Endothelial cell of umbilical vein (primary cell): ENCODE measurements around the gene DMD. TPM values are rescaled to one million over a fixed set of nuclear protein-coding genes. Genes with fewer than 3 reads are reported as not detected.

Source experiments
- BruUV-seq: library from RNA; stranded (reverse); fragments of 400-500 nt; replicated peaks from 2 replicates; lab custom pipeline; 2021; lab: Mats Ljungman, UMichigan
- CTCF ChIA-PET: fragments of 300-600, 350-600 bp; sonication (Branson Sonifier 250); formaldehyde crosslinking; loops from one replicate; lab custom pipeline; 2021; ENCODE audit warnings: antibody characterized with exemption, inconsistent platforms; lab: Charles Lee
- POLR2A ChIA-PET: fragments of 300-600, 350-600 bp; sonication (Branson Sonifier 250); formaldehyde crosslinking; loops from one replicate; lab custom pipeline; 2021; ENCODE audit warnings: antibody characterized with exemption, inconsistent platforms; lab: Charles Lee
- DNase-seq: peaks from one replicate; pipeline ENCODE4 v3.0.0-alpha.2; 2011; ENCODE audit warnings: low read depth, low spot score
- FAIRE-seq: peaks from 2 replicates; lab custom pipeline; 2011; peaks lifted over from hg19 to GRCh38; lab: Jason Lieb, UNC
- H2AFZ ChIP-seq: 2 replicates; pipeline ENCODE4 v1.6.0; 2012; ENCODE audit warnings: low read depth, low read length, control low read depth, inconsistent platforms
- H3K27ac ChIP-seq: 2 replicates; pipeline ENCODE4 v1.5.1; 2011; ENCODE audit warnings: low read depth, mild to moderate bottlenecking, control low read depth, low read length, moderate library complexity; ENCODE audit not compliant: insufficient read depth
- H3K27me3 ChIP-seq, 2 experiments: 2 replicates each; pipeline versions ENCODE4 v1.6.0 to v1.6.1; 2011; ENCODE audit warnings: low read length in 2 of 2, mixed read lengths in 1 of 2; ENCODE audit not compliant: control insufficient read depth in 2 of 2, insufficient read depth in 2 of 2
- H3K36me3 ChIP-seq, 2 experiments: 2 replicates in 1 of 2; 3 replicates in 1 of 2; pipeline ENCODE4 v1.5.1; 2011; ENCODE audit warnings: low read length in 2 of 2, mild to moderate bottlenecking in 1 of 2, moderate library complexity in 1 of 2; ENCODE audit not compliant: control insufficient read depth in 2 of 2, insufficient read depth in 2 of 2; ENCODE audit errors: extremely low read depth in 1 of 2
- H3K4me1 ChIP-seq: 3 replicates; pipeline ENCODE4 v1.5.1; 2011; ENCODE audit warnings: mild to moderate bottlenecking, low read length; ENCODE audit not compliant: control insufficient read depth, insufficient read depth; ENCODE audit errors: extremely low read depth
- H3K4me2 ChIP-seq: 2 replicates; pipeline ENCODE4 v1.6.1; 2011; ENCODE audit warnings: low read length, control low read depth, mixed read lengths; ENCODE audit not compliant: insufficient read depth
- H3K4me3 ChIP-seq, 3 experiments: fragments of 200-600 bp in 1 of 3; sonication (generic), shearing (Covaris generic) in 1 of 3; replicated peaks in 1 of 3; 2 replicates each; pipeline ENCODE4 v1.5.1; 2011 to 2016; ENCODE audit warnings: control low read depth in 3 of 3, low read length in 3 of 3, mild to moderate bottlenecking in 2 of 3, inconsistent platforms in 1 of 3, low read depth in 1 of 3, moderate library complexity in 1 of 3; ENCODE audit not compliant: insufficient read depth in 1 of 3
- H3K79me2 ChIP-seq: 2 replicates; pipeline ENCODE4 v1.6.0; 2012; ENCODE audit warnings: low read length, inconsistent platforms; ENCODE audit not compliant: control insufficient read depth, insufficient read depth
- H3K9ac ChIP-seq: replicated peaks from 2 replicates; pipeline ENCODE3; 2011; ENCODE audit warnings: low read length, control low read depth; ENCODE audit not compliant: insufficient read depth; ENCODE audit errors: extremely low read depth
- H3K9me1 ChIP-seq: replicated peaks from 3 replicates; pipeline ENCODE4 v1.6.0; 2011; ENCODE audit warnings: mild to moderate bottlenecking, low read length; ENCODE audit not compliant: control insufficient read depth, insufficient read depth; ENCODE audit errors: extremely low read depth
- H3K9me3 ChIP-seq: replicated peaks from 2 replicates; pipeline ENCODE4 v1.5.1; 2012; ENCODE audit warnings: low read length, inconsistent platforms; ENCODE audit not compliant: control insufficient read depth, insufficient read depth
- H4K20me1 ChIP-seq: replicated peaks from 2 replicates; pipeline ENCODE3; 2011; ENCODE audit warnings: mild to moderate bottlenecking, low read length; ENCODE audit not compliant: control insufficient read depth, insufficient read depth; ENCODE audit errors: extremely low read depth
- EZH2 ChIP-seq: IDR thresholded peaks from 2 replicates; pipeline ENCODE4 v1.6.1; 2012; ENCODE audit warnings: borderline replicate concordance, low read depth, mild to moderate bottlenecking, moderate library complexity, low read length, inconsistent platforms; ENCODE audit not compliant: severe bottlenecking
- FOS ChIP-seq: IDR thresholded peaks from 2 replicates; pipeline ENCODE4 v1.6.1; 2011; ENCODE audit warnings: mild to moderate bottlenecking, low read length, moderate library complexity, borderline replicate concordance; ENCODE audit not compliant: insufficient read depth
- JUN ChIP-seq: IDR thresholded peaks from 2 replicates; pipeline ENCODE4 v1.6.1; 2011; ENCODE audit warnings: borderline replicate concordance, low read depth; ENCODE audit not compliant: insufficient read length, insufficient read depth
- MAX ChIP-seq: IDR thresholded peaks from 2 replicates; pipeline ENCODE4 v1.6.1; 2011; ENCODE audit not compliant: insufficient read depth, insufficient read length
- dilution Hi-C: fragments of 300-500 bp; cut with MboI; formaldehyde crosslinking; loops from one replicate; pipeline ENCODE4 v1.15.0; 2019; ENCODE audit warnings: low sequenced_read_pairs; ENCODE audit not compliant: extremely low pct_ligation_motif_present
- intact Hi-C: fragments of 100-400 bp; cut with micrococcal nuclease; formaldehyde crosslinking; loops from one replicate; pipeline ENCODE4 v1.10.0; 2022
- polyA plus RNA-seq, 4 experiments: library from polyadenylated mRNA; depleted of rRNA in 3 of 4; stranded (reverse) in 3 of 4; unstranded in 1 of 4; fragments of >200 nt; gene quantifications; 2 replicates each; pipeline versions ENCODE4 v1.2.1 to v1.2.3, GENCODE V29; 2011 to 2012; ENCODE audit warnings: missing spikeins in 1 of 4
- total RNA-seq: library from RNA; stranded (reverse); gene quantifications from 2 replicates; pipeline ENCODE4 v1.2.3, GENCODE V29; 2021

The DMD gene
- total and polyA plus RNA-seq, 2 donors (not counting 3 experiments of a cell fraction or from before 2014, with no cell fraction given): 7.3 to 9.0 TPM

- Histone ChIP-seq H3K4me1 (no peaks in the 10 kb centered on the region), H3K27ac (no peak overlapping the region), H3K9ac (no peak overlapping the region), H3K4me2 (no peak overlapping the region), H3K79me2 (no peaks in the 10 kb centered on the region), H3K9me1 (no peaks in the 10 kb centered on the region), H2AFZ (no peak overlapping the region), H3K9me3 (no peaks in the 10 kb centered on the region), H3K4me3 (no peak overlapping the region), H4K20me1 (no peaks in the 10 kb centered on the region), H3K27me3 (no peaks in the 10 kb centered on the region), H3K36me3 (no peaks in the 10 kb centered on the region)
- dilution Hi-C loops (no loop called here), intact Hi-C loops (no loop called here)
- FAIRE-seq (no peak), DNase-seq (no peak)
- CTCF ChIA-PET: no interaction called here
- POLR2A ChIA-PET: no interaction called here
- TF ChIP-seq EZH2 (no peak), FOS (no peak), JUN (no peak)
- BruUV-seq: no TSS peak
These were observed 930.4 kb downstream of the DMD start for GRCh38 chrX:32280921-32281320.

- Histone ChIP-seq H4K20me1 (no peaks in the 10 kb centered on the region), H3K4me1 (no peaks in the 10 kb centered on the region), H3K27ac (no peak overlapping the region), H3K9me1 (no peaks in the 10 kb centered on the region), H3K4me3 (no peak overlapping the region), H3K79me2 (no peaks in the 10 kb centered on the region), H3K27me3 (no peaks in the 10 kb centered on the region), H3K36me3 (no peaks in the 10 kb centered on the region), H3K9me3 (no peaks in the 10 kb centered on the region), H2AFZ (no peak overlapping the region), H3K9ac (no peak overlapping the region), H3K4me2 (no peak overlapping the region)
- BruUV-seq: no TSS peak
- POLR2A ChIA-PET: no interaction called here
- TF ChIP-seq MAX: no peak
- intact Hi-C loops: no loop called here
- no peak for FAIRE-seq
- CTCF ChIA-PET: no interaction called here
- DNase-seq: no peak
- dilution Hi-C loops: no loop called here
These were observed 930.9 kb downstream of the DMD start for GRCh38 chrX:32280489-32280888.
